Hepatic stellate cell (primary cell): ENCODE data around the gene DGKH.
A peak's percentile ranks its signal among the peaks of the same experiment; 100 is the strongest.
"Not testable (repeated sequence)": the region's sequence is repeated elsewhere in the genome, so short reads cannot be mapped to it uniquely, and the experiment has no call there.

ENCODE experiments used
- DNase-seq: peaks from one replicate; pipeline ENCODE4 v3.0.0; 2011; ENCODE audit warnings: low spot score

The DGKH gene

GRCh38 chr13:42225051-42225450, 176.6 kb downstream of the DGKH start:
- DNase-seq = no peak

GRCh38 chr13:42226759-42227158, 178.3 kb downstream of the DGKH start:
- DNase-seq = not testable (repeated sequence)

GRCh38 chr13:42228527-42228926, 180.1 kb downstream of the DGKH start:
- no peak for DNase-seq

- no peak for DNase-seq
Measured at GRCh38 chr13:42229287-42229686, 180.8 kb downstream of the DGKH start.

- DNase-seq = no peak
Measured at GRCh38 chr13:42232671-42233070, 184.2 kb downstream of the DGKH start.

- no peak for DNase-seq
Measured at GRCh38 chr13:42233726-42234125, 185.3 kb downstream of the DGKH start.

GRCh38 chr13:42239161-42239560, 190.7 kb downstream of the DGKH start:
- DNase-seq = no peak

GRCh38 chr13:42239644-42240043, 191.2 kb downstream of the DGKH start:
- no peak for DNase-seq

- DNase-seq = no peak
Measured at GRCh38 chr13:42246541-42246940, 198.1 kb downstream of the DGKH start.

- no peak for DNase-seq
Measured at GRCh38 chr13:42247883-42248282, 199.4 kb downstream of the DGKH start.

- no peak for DNase-seq
Measured at GRCh38 chr13:42255886-42256285, 207.4 kb downstream of the DGKH start.

- DNase-seq = no peak
Measured at GRCh38 chr13:42258747-42259146, 210.3 kb downstream of the DGKH start.

GRCh38 chr13:42259515-42259914, 211.1 kb downstream of the DGKH start:
- DNase-seq = no peak

- DNase-seq = no peak
Measured at GRCh38 chr13:42260903-42261654, 212.6 kb downstream of the DGKH start.

- DNase-seq = peak; percentile 11
Measured at GRCh38 chr13:42266473-42266872, 218.0 kb downstream of the DGKH start.

GRCh38 chr13:42270160-42270856, 221.9 kb downstream of the DGKH start:
- no peak for DNase-seq

- no peak for DNase-seq
Measured at GRCh38 chr13:42270857-42271215, 222.4 kb downstream of the DGKH start.

GRCh38 chr13:42271337-42272114, 223.1 kb downstream of the DGKH start:
- peak; percentile 94 for DNase-seq

- DNase-seq = peak; percentile 32
Measured at GRCh38 chr13:42272115-42272803, 223.8 kb downstream of the DGKH start, which contains the start of gene AKAP11. Gene AKAP11 (plus strand): TSS chr13:42272152. CDS start chr13:42286349, 14,197 bp downstream.

GRCh38 chr13:42272804-42273175, 224.3 kb downstream of the DGKH start:
- DNase-seq = no peak

- DNase-seq = no peak
Measured at GRCh38 chr13:42274386-42275097, 226.1 kb downstream of the DGKH start.

- DNase-seq = no peak
Measured at GRCh38 chr13:42275098-42275471, 226.6 kb downstream of the DGKH start.
